ENCODE measurements around the gene CRAMP1.

The CRAMP1 gene

GRCh38 chr16:1674751-1675664 is 62.8 kb downstream of the CRAMP1 start:
- Histone ChIP-seq H3K27ac (no peak overlapping the region), H3K4me3 (no peak overlapping the region)

GRCh38 chr16:1676661-1677060 is 64.5 kb downstream of the CRAMP1 start:
- H3K27ac ChIP-seq, result no peak overlapping the region
- no peak overlapping the region for H3K4me3 ChIP-seq

- H3K4me3 ChIP-seq, result peak overlapping the region in 3 of 7 experiments; percentile 71 to 98 (median 81)
- peak overlapping the region in 3 of 21 experiments; percentile 39 to 93 (median 76) for H3K27ac ChIP-seq
Measured at GRCh38 chr16:1677339-1677738, 65.2 kb downstream of the CRAMP1 start.

- Histone ChIP-seq H3K27ac (peak within 1 kb of the TSS; percentile 52 to 93 (median 87)), H3K4me3 (peak within 1 kb of the TSS; percentile 55 to 98 (median 81))
Measured at GRCh38 chr16:1677942-1678499, 65.9 kb downstream of the CRAMP1 start, which contains the start of gene JPT2. Gene JPT2 (plus strand): TSS chr16:1678279. CDS start chr16:1678313, 34 bp downstream.

- H3K4me3 ChIP-seq, result peak overlapping the region; percentile 55 to 98 (median 81)
- H3K27ac ChIP-seq, result peak overlapping the region; percentile 52 to 93 (median 87)
Measured at GRCh38 chr16:1678500-1679098, 66.4 kb downstream of the CRAMP1 start.

- Histone ChIP-seq H3K27ac (no peak overlapping the region), H3K4me3 (no peak overlapping the region)
Measured at GRCh38 chr16:1680361-1680760, 68.2 kb downstream of the CRAMP1 start.

GRCh38 chr16:1681032-1681431 is 68.9 kb downstream of the CRAMP1 start:
- H3K4me3 ChIP-seq, result no peak overlapping the region
- H3K27ac ChIP-seq, result no peak overlapping the region

GRCh38 chr16:1687427-1688316 is 75.5 kb downstream of the CRAMP1 start:
- Histone ChIP-seq H3K27ac (peak overlapping the region in 2 of 21 experiments; percentile 24 to 41), H3K4me3 (no peak overlapping the region)

- no peak overlapping the region for H3K4me3 ChIP-seq
- H3K27ac ChIP-seq, result peak overlapping the region in 1 of 21 experiments; percentile 41
Measured at GRCh38 chr16:1688807-1689560, 76.8 kb downstream of the CRAMP1 start.

- Histone ChIP-seq H3K4me3 (no peak overlapping the region), H3K27ac (no peak overlapping the region)
Measured at GRCh38 chr16:1689853-1690252, 77.7 kb downstream of the CRAMP1 start.

- Histone ChIP-seq H3K4me3 (no peak overlapping the region), H3K27ac (peak overlapping the region in 1 of 21 experiments; percentile 7)
Measured at GRCh38 chr16:1690810-1691209, 78.7 kb downstream of the CRAMP1 start.

- H3K27ac ChIP-seq, result peak overlapping the region in 10 of 21 experiments; percentile 6 to 64 (median 26)
- H3K4me3 ChIP-seq, result no peak overlapping the region
Measured at GRCh38 chr16:1691276-1691675, 79.1 kb downstream of the CRAMP1 start.

GRCh38 chr16:1691956-1692355 is 79.8 kb downstream of the CRAMP1 start:
- peak overlapping the region in 9 of 21 experiments; percentile 6 to 64 (median 28) for H3K27ac ChIP-seq
- H3K4me3 ChIP-seq, result no peak overlapping the region

GRCh38 chr16:1696863-1697262 is 84.7 kb downstream of the CRAMP1 start:
- no peak overlapping the region for H3K4me3 ChIP-seq
- no peak overlapping the region for H3K27ac ChIP-seq

- H3K4me3 ChIP-seq, result no peak overlapping the region
Measured at GRCh38 chr16:1698680-1699079, 86.5 kb downstream of the CRAMP1 start.

GRCh38 chr16:1700246-1700645 is 88.1 kb downstream of the CRAMP1 start:
- no peak overlapping the region for H3K4me3 ChIP-seq
- no peak overlapping the region for H3K27ac ChIP-seq

More at GRCh38 chr16:1698680-1699079, 86.5 kb downstream of the CRAMP1 start:
- H3K27ac ChIP-seq, result no peak overlapping the region

GRCh38 chr16:1701216-1701878 is 89.2 kb downstream of the CRAMP1 start:
- no peak overlapping the region for H3K4me3 ChIP-seq
- H3K27ac ChIP-seq, result peak overlapping the region in 2 of 21 experiments; percentile 9 to 18

- H3K27ac ChIP-seq, result peak overlapping the region; percentile 54 to 97 (median 93)
- peak overlapping the region; percentile 58 to 85 (median 69) for H3K4me3 ChIP-seq
Measured at GRCh38 chr16:1705324-1705687, 93.1 kb downstream of the CRAMP1 start.
